Kidney (tissue), 22 donors: ENCODE results near the gene HNRNPA3. TPM values are rescaled to one million over a fixed set of nuclear protein-coding genes. Genes with fewer than 3 reads are reported as not detected.
A peak's percentile ranks its signal among the peaks of the same experiment; 100 is the strongest.

Experiments used
- DNase-seq, 5 donors: peaks; one replicate each; pipeline ENCODE4 v3.0.0-alpha.2; 2013 to 2020
- FAIRE-seq: peaks from 2 replicates; lab custom pipeline; 2012; peaks lifted over from hg19 to GRCh38; lab: Jason Lieb, UNC
- H3K27ac ChIP-seq, 2 donors: one replicate each; pipeline ENCODE4 v1.7.0; 2013; ENCODE audit warnings: low read depth in 2 of 2, low read length in 2 of 2, inconsistent platforms in 1 of 2
- H3K27me3 ChIP-seq: one replicate; pipeline ENCODE4 v1.7.1; 2013; ENCODE audit warnings: low read length, inconsistent platforms; ENCODE audit not compliant: control insufficient read depth, insufficient read depth
- H3K36me3 ChIP-seq, 3 donors: one replicate each; pipeline versions ENCODE4 v1.7.0 to v1.7.1; 2013; ENCODE audit warnings: low read length in 3 of 3, control low read depth in 1 of 3, inconsistent platforms in 1 of 3; ENCODE audit not compliant: insufficient read depth in 3 of 3, control insufficient read depth in 2 of 3
- H3K4me1 ChIP-seq, 3 donors: one replicate each; pipeline versions ENCODE4 v1.7.0 to v1.7.1; 2013; ENCODE audit warnings: low read length in 3 of 3, inconsistent platforms in 1 of 3, low read depth in 1 of 3; ENCODE audit not compliant: control insufficient read depth in 2 of 3, insufficient read depth in 2 of 3
- H3K4me3 ChIP-seq, 3 donors: one replicate each; pipeline versions ENCODE4 v1.7.0 to v1.8.1; 2013; ENCODE audit warnings: low read length in 3 of 3, control low read depth in 1 of 3, inconsistent platforms in 1 of 3
- H3K9ac ChIP-seq, 3 donors: one replicate each; pipeline versions ENCODE4 v1.7.0 to v1.7.1; 2013; ENCODE audit warnings: low read length in 3 of 3, control low read depth in 1 of 3, inconsistent platforms in 1 of 3
- H3K9me3 ChIP-seq, 3 donors: one replicate each; pipeline versions ENCODE4 v1.7.0 to v1.7.1; 2013; ENCODE audit warnings: low read length in 3 of 3, control low read depth in 1 of 3, inconsistent platforms in 1 of 3; ENCODE audit not compliant: control insufficient read depth in 2 of 3, insufficient read depth in 1 of 3
- intact Hi-C: fragments of 100-400 bp; cut with DNase I; formaldehyde crosslinking; loops from one replicate; pipeline ENCODE4 v1.11.1; 2022
- long read RNA-seq, 10 donors: library from polyadenylated mRNA in 1 of 10; unstranded in 1 of 10; transcript quantifications; one replicate each; pipeline ENCODE4 v2.0.0 and lab custom pipeline, GENCODE V29; 2021 to 2026
- polyA plus RNA-seq: library from polyadenylated mRNA; stranded (reverse); fragments of 350-450 nt; fragmentation: Illumina TruSeq; extraction: RNeasy Lipid Tissue Mini Kit (QIAGEN cat#74804); gene quantifications from one replicate; pipeline ENCODE4 v1.2.3, GENCODE V29; 2014; ENCODE audit warnings: low read depth, low replicate concordance; ENCODE audit not compliant: insufficient read depth
- total RNA-seq: library from RNA; stranded (reverse); fragmentation: NEBNext Ultra II Directional; extraction: Animal tissue kit (Norgen Biotek cat#: 25700); gene quantifications from one replicate; pipeline ENCODE4 v1.2.1, GENCODE V29; 2021
- TF ChIP-seq, protein P1 (sequence below): IDR thresholded peaks from 3 replicates; pipeline ENCODE4 v1.5.1; 2012; ENCODE audit warnings: mild to moderate bottlenecking, moderate library complexity, borderline replicate concordance; ENCODE audit not compliant: insufficient read depth; ENCODE audit errors: extremely low read depth
- donor health status: control.
- donor health status: control.
- donor health status: control.
- donor health status: control.
- donor health status: control.
- donor health status: DM: yes; HTN: yes; CAD: no.
- donor health status: Normal renal cell carcinoma (clear cell type).

Gene HNRNPA3
- total RNA-seq (173 TPM), polyA plus RNA-seq (156 TPM)
- long read RNA-seq, donor 1, full-length matches to known transcripts: 12 of 262 reads
- long read RNA-seq, donor 1, partial matches to known transcripts: 237 of 262 reads
- long read RNA-seq, donor 1, other reads (novel, unspliced or antisense): 13 of 262 reads
- long read RNA-seq, donor 2, full-length matches to known transcripts: 25 of 251 reads
- long read RNA-seq, donor 2, partial matches to known transcripts: 219 of 251 reads
- long read RNA-seq, donor 2, other reads (novel, unspliced or antisense): 7 of 251 reads
- long read RNA-seq, donor 3, full-length matches to known transcripts: 28 of 447 reads
- long read RNA-seq, donor 3, partial matches to known transcripts: 342 of 447 reads
- long read RNA-seq, donor 3, other reads (novel, unspliced or antisense): 77 of 447 reads
- long read RNA-seq, donor 4, full-length matches to known transcripts: 27 of 172 reads
- long read RNA-seq, donor 4, partial matches to known transcripts: 145 of 172 reads
- long read RNA-seq, donor 4, other reads (novel, unspliced or antisense): 0 of 172 reads
- long read RNA-seq, donor 5, partial matches to known transcripts: 20 of 23 reads
- long read RNA-seq, donor 5, other reads (novel, unspliced or antisense): 0 of 23 reads
- long read RNA-seq, donor 6, full-length matches to known transcripts: 17 of 236 reads
- long read RNA-seq, donor 6, partial matches to known transcripts: 219 of 236 reads
- long read RNA-seq, donor 6, other reads (novel, unspliced or antisense): 0 of 236 reads
- long read RNA-seq, donor 7, full-length matches to known transcripts: 50 of 92 reads
- long read RNA-seq, donor 7, partial matches to known transcripts: 18 of 92 reads
- long read RNA-seq, donor 7, other reads (novel, unspliced or antisense): 24 of 92 reads
- long read RNA-seq, donor 8, full-length matches to known transcripts: 13 of 337 reads
- long read RNA-seq, donor 8, partial matches to known transcripts: 260 of 337 reads
- long read RNA-seq, donor 8, other reads (novel, unspliced or antisense): 64 of 337 reads
- long read RNA-seq, donor 9, transcript HNRNPA3-201 (11 exons, 2,067 nt): major isoform, 5 of 103 reads
- long read RNA-seq, donor 9, partial matches to known transcripts: 91 of 103 reads
- long read RNA-seq, donor 9, other reads (novel, unspliced or antisense): 6 of 103 reads
- long read RNA-seq, donor 10, full-length matches to known transcripts: 21 of 312 reads
- long read RNA-seq, donor 10, partial matches to known transcripts: 291 of 312 reads
- long read RNA-seq, donor 10, other reads (novel, unspliced or antisense): 0 of 312 reads

DNA sequence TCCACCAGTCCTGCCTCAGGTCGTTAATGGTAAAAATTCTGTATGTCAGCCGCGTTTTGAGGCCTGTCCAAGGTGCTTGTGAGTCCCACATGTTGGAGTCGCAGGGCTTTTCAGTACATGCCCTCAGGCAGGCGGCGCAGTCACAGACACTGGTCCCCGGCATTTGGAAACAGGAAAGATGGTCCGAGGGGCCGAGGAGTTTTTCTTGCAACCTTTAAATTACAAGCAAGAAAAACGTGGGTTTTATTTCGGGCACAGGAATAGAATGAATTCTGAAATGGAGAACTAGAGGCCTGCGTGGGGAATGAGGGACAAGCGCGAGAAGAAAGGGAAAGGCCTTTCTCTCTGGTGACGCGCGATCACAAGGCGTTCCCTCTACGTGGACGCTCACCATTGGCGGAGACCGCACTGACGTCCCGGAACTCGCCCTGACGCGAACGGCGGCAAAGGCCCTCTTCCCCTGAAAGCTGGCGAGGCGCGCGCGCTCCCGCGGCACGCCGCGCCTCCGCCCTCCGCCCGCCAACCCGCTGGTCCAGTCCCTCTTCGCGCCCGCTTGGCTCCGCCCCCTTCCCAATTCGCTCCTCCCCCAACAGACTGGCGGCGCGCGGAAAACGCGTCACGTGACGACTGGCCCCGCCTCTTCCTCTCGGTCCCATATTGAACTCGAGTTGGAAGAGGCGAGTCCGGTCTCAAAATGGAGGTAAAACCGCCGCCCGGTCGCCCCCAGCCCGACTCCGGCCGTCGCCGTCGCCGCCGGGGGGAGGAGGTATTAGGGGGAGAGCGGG lies at the start of gene HNRNPA3:
HNRNPA3 (plus strand) TSS at position 689 of the 785 bp plus-strand sequence; CDS start at position 695, 6 bp downstream.
- peaks cover 0 to 8% (median 4%) of the 10 kb centered on the region in 3 donors for H3K4me1 ChIP-seq
- H3K9me3 ChIP-seq: no peaks in the 10 kb centered on the region
- TF ChIP-seq, protein P1, sequence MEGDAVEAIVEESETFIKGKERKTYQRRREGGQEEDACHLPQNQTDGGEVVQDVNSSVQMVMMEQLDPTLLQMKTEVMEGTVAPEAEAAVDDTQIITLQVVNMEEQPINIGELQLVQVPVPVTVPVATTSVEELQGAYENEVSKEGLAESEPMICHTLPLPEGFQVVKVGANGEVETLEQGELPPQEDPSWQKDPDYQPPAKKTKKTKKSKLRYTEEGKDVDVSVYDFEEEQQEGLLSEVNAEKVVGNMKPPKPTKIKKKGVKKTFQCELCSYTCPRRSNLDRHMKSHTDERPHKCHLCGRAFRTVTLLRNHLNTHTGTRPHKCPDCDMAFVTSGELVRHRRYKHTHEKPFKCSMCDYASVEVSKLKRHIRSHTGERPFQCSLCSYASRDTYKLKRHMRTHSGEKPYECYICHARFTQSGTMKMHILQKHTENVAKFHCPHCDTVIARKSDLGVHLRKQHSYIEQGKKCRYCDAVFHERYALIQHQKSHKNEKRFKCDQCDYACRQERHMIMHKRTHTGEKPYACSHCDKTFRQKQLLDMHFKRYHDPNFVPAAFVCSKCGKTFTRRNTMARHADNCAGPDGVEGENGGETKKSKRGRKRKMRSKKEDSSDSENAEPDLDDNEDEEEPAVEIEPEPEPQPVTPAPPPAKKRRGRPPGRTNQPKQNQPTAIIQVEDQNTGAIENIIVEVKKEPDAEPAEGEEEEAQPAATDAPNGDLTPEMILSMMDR: no peak
- DNase-seq (peak; percentile 100), FAIRE-seq (no peak)
- peak within 1 kb of the TSS; percentile 85 to 99 (median 98) for H3K9ac ChIP-seq
- H3K27ac ChIP-seq: peak within 1 kb of the TSS; percentile 100
- no peaks in the 10 kb centered on the region for H3K27me3 ChIP-seq
- H3K36me3 ChIP-seq: peaks cover 5 to 21% (median 7%) of the 10 kb centered on the region in 3 donors
- H3K4me3 ChIP-seq: peak within 1 kb of the TSS; percentile 84 to 96 (median 85)
- intact Hi-C loops: no loop called here

DNA sequence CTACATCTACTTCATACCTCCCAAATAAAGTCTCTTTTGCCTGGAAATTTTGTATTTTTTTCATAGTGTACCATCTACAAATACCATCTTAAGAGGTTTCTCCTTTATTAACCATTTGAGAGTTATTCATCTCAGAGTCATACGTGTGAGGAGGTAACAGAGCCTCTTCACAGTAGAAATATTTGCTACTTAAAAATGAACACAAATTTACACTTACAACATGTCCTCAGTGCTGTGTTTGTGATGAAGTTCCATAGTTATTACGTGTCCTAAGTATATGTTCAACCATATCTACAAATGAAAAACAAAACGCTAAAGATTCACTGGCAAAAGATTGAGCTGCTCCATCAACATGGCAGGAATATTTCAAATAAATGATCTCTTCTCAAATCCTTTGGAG lies 48.5 kb upstream of the HNRNPA3 start:
- Histone ChIP-seq H3K4me1 (peaks cover 9 to 20% (median 11%) of the 10 kb centered on the region in 3 donors), H3K27me3 (no peaks in the 10 kb centered on the region), H3K4me3 (peak overlapping the region; percentile 43 to 66 (median 51)), H3K27ac (peak overlapping the region in 1 of 2 donors; percentile 88), H3K9me3 (no peaks in the 10 kb centered on the region), H3K36me3 (no peaks in the 10 kb centered on the region), H3K9ac (peak overlapping the region in 2 of 3 donors; percentile 44 to 93)
- FAIRE-seq (no peak), DNase-seq (no peak)
- TF ChIP-seq, protein P1: no peak
- intact Hi-C loops: no loop called here
